Retinal pigment epithelial cell (primary cell): ENCODE data around the gene PIMREG.

ENCODE experiments used
- DNase-seq: peaks from one replicate; pipeline ENCODE4 v3.0.0-alpha.2; 2010; ENCODE audit warnings: low read depth
- H3K4me3 ChIP-seq: 2 replicates; pipeline ENCODE4 v1.5.1; 2011; ENCODE audit warnings: mild to moderate bottlenecking, low read length, control low read depth, moderate library complexity
- CTCF ChIP-seq: conservative IDR thresholded peaks from 2 replicates; pipeline ENCODE4 v1.5.1; 2011; ENCODE audit warnings: low read depth, low read length, control low read depth, inconsistent platforms

The PIMREG gene

GRCh38 chr17:6449307-6449706, 5.1 kb downstream of the PIMREG start:
- no peak overlapping the region for H3K4me3 ChIP-seq
- no peak for TF ChIP-seq CTCF
- DNase-seq: no peak

GRCh38 chr17:6450926-6451832, 6.9 kb downstream of the PIMREG start:
- no peak overlapping the region for H3K4me3 ChIP-seq
- no peak for TF ChIP-seq CTCF
- DNase-seq: no peak

- H3K4me3 ChIP-seq: no peak overlapping the region
These were observed 8.4 kb downstream of the PIMREG start for GRCh38 chr17:6452471-6453266.

GRCh38 chr17:6453279-6454024, 9.2 kb downstream of the PIMREG start:
- TF ChIP-seq CTCF: no peak
- DNase-seq: no peak
- no peak overlapping the region for H3K4me3 ChIP-seq

More at GRCh38 chr17:6452471-6453266, 8.4 kb downstream of the PIMREG start:
- TF ChIP-seq CTCF: no peak
- no peak for DNase-seq

GRCh38 chr17:6454495-6455320, 10.5 kb downstream of the PIMREG start:
- peak overlapping the region; percentile 22 for H3K4me3 ChIP-seq
- TF ChIP-seq CTCF: no peak
- no peak for DNase-seq

GRCh38 chr17:6455321-6455705, 11.1 kb downstream of the PIMREG start:
- peak overlapping the region; percentile 22 for H3K4me3 ChIP-seq

More at GRCh38 chr17:6455321-6455705, 11.1 kb downstream of the PIMREG start:
- DNase-seq: no peak
- TF ChIP-seq CTCF: no peak
